ENCODE results near the gene CIITA.

GRCh38 chr16:10976634-10977033 is 99.6 kb downstream of the CIITA start:
- TF ChIP-seq CTCF (IDR thresholded peaks at IDR 0.05) (no peak), POLR2A (IDR thresholded peaks at IDR 0.05) (no peak)

Measured in heart left ventricle (tissue), 13 donors.